HL-60/S4 treated with phorbol 12-myristate 13-acetate at 8.2 ng/mL for 4 days and 3 days (cell line): Measurements from ENCODE around the gene ADGRV1.
"Not testable (repeated sequence)": the region's sequence is repeated elsewhere in the genome, so short reads cannot be mapped to it uniquely, and the experiment has no call there.

Experiments
- in situ Hi-C: fragments of 300-500 bp; cut with MboI; formaldehyde crosslinking; loops from 2 replicates; pipeline ENCODE4 v1.15.0; 2022; ENCODE audit warnings: low sequenced_read_pairs

The ADGRV1 gene

DNA sequence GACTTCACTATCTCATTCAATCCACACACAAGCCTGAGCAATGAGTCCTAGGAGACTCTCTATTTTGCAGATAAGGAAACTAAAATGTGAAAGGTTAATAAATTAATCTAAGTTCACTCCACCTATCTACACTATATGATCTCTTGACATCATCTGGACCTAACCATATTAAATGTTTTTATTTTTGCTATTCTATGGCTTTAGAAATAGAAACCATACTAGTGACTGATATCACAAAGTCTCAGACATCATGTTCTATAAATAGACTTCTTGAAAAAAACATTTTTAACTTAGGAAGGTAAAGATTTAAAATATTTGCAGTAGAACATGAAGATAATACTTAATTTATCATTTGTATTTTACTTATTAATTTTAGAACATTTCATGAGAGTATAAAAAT, 9.4 kb upstream of the ADGRV1 start:
- in situ Hi-C loops, result no loop called here

- in situ Hi-C loops, result no loop called here
Observed at GRCh38 chr5:90549729-90550275, 8.8 kb upstream of the ADGRV1 start.

DNA sequence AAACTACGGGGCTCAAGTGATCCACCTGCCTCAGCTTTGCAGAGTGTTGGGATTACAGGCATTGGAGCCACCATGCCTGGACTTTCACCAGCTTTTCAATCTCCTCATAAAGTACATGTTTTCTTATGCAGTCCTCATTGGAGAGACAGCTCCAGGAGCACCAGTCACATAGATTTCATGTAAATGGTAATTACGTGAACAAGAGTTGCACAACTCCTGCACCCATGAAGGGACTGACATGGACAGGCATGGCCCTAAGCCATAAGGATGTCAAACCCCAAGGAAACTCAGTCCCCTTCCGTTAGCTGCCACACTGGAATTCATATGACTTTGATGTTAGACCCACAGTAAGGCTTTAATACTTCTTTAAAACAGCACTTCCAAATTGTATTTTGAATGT, 7.6 kb upstream of the ADGRV1 start:
- in situ Hi-C loops, result no loop called here

DNA sequence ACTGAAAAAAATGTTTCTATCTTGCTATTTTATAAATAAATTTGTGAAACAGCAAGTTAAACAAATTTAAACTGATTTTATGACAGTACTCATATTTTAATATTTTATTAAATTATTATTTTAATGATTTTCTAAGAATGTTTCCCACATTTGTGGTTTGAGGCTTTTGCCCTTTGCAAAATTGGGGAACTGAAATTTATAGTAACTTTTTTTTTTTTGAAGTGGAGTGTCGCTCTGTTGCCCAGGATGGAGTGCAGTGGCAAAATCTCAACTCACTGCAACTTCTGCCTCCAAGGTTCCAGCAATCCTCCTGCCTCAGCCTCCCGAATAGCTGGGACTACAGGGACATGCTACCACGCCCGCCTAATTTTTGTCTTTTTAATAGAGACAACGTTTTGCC, 7.2 kb upstream of the ADGRV1 start:
- in situ Hi-C loops, result no loop called here

DNA sequence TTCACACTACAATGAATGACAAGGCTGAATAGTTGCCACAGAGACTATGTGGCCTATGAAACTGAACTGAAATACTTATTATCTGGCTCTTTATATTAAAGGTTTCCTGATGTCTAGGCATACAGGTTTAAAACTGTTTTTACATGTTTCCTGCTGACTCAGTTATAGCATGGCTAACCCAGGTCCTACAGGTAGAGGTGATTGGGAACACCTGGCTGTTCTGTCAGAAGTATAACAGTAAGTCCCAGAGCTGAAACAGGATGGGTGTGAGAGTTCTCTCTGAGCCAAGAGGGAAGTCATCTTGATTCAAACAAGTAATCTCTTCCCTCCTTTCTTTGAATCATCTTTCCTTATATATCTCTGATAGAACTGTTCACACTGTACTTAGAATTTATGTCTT, 4.9 kb upstream of the ADGRV1 start:
- in situ Hi-C loops, result no loop called here

DNA sequence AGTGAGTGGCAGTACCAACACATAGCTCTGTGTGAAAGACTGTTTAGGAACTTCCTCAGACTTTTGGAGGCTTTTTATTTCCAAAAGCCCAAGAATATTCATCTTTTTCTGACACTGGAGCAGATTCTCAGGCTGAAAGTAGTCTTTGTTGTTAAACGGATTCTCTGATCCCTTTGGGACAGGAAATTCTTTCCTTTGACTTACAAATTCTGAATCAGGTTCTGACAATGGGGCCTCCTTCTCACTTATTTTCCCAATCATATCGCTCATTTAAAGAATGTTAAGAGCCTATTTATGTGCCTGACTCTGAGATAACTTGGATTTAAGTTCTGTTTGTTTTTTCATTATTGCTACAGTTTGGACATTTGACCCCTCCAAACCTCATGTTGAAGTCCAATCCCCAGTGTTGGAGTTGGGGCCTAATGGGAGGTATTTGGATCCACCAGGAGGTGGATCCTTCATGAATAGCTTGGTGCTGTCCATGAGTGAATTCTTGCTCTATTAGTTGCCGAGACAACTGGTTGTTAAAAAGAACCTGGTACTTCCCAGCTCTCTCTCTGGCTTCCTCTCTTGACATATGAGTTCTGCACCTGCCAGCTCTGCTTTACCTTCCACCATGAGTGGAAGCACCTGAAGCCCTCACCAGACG, 4.1 kb upstream of the ADGRV1 start:
- in situ Hi-C loops, result no loop called here

DNA sequence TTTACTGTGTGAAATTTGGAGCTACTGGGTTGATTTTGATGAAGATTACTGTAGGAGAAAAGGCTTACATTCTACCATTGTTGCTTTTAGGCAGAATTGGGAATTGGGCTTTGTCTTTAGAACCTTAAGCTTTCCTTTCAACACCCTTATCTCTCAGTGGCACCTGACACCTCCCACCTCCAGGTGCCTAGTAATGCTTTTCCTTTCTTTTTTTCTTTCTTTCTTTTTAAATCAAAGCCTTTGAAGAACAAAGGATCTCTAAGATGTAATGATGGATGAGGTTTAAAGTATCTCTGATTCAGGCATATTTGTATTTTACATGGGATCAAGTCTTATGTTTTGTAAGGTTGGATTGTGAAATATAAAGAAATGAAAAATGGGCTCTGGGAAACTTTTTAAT, 2.9 kb upstream of the ADGRV1 start:
- in situ Hi-C loops, result no loop called here

DNA sequence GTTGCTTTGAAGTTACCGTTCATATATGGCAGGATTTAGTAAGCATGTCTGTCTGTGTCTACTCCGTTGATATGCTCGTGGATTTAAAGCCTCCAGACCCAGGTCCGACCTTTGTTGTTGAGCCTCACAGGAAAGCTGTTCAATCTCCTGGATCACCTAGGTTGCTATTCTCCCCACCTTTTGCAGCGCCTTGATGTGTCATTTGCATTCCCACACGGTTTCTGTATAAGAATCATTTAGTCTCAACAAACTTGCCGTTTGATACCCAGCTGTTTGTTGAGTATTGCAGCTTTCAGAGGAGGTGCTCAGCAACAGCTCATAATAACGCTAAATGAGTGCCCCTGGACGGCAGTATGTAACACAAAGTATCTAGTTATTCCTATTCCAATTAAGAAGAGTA, 1.2 kb upstream of the ADGRV1 start:
- in situ Hi-C loops, result no loop called here

GRCh38 chr5:90557871-90558270, 726 bp upstream of the ADGRV1 start:
- in situ Hi-C loops, result no loop called here

DNA sequence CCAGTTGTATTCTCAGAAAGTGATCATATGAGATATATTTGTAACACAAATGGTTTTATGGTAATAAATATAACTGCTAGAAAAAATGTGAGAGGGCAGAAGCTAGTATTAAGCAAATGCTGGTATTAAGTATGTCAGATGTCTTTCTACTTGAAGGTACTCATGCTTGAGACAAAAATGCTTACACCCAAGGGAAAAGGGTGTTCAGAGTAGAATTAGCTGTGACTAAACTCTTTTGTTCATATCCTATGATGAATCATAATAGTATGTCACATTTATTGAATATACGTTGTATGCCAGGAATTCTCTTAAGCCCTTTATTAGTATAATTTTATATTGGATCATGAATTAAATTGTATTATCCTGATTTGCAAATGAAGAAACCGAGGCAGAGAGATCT, 2.2 kb downstream of the ADGRV1 start:
- in situ Hi-C loops, result no loop called here

DNA sequence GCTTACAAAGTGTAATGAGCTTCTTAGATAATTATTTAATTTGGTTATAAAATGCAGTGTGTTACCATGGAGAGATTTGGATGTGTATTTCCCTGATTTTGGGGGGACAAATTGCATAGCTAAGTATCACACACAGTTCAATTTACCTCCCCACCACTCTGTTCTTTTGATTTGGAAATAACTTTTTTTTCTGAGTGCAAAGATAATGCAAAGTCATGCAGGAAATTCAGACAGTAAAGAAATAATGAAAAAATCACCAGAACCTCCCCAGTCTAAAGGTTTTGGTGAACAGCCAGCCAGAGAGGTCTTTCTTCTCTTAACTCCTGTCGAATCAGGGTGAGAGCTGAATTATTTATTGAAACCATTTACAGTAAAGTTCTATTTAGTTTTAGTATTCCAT, 3.2 kb downstream of the ADGRV1 start:
- in situ Hi-C loops, result no loop called here

GRCh38 chr5:90562341-90562740, 3.7 kb downstream of the ADGRV1 start:
- in situ Hi-C loops, result no loop called here

DNA sequence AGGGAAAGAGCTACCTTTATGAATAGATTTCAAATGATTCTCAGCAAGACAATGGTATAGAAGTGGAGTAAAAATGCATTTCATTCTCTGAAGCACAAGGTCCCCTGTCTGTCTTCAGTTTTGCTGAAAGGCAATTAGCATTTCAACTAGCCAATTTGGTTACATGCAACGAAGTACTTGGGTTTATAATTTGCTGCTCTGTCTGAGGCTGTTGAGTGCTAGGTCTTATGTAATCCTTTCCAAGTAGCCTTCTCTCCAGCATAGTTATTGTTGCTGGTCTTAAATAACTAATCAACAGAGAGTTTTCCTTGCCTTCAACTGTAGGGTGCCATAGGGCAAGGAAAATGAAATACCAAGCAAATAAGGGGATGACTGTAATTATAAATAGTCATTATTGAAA, 4.5 kb downstream of the ADGRV1 start:
- in situ Hi-C loops, result no loop called here

DNA sequence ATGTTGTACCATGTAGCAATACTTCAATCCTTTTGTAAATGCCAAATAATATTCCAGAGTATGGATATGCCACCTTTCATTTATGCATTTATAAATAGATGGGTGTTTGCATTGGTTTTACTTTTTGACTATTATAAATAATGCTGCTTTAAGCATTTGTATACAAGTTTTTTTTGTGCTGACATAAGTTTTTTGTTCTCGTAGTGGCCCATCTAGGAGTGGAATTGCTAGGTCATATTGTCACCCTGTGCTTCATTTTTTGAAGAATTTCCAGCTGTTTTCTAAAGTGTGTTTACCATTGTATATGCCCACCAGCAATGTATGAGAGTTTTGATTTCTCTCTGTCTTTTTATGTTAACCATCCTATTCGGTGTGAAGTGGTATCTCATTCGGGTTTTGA, 6.9 kb downstream of the ADGRV1 start:
- in situ Hi-C loops, result no loop called here

DNA sequence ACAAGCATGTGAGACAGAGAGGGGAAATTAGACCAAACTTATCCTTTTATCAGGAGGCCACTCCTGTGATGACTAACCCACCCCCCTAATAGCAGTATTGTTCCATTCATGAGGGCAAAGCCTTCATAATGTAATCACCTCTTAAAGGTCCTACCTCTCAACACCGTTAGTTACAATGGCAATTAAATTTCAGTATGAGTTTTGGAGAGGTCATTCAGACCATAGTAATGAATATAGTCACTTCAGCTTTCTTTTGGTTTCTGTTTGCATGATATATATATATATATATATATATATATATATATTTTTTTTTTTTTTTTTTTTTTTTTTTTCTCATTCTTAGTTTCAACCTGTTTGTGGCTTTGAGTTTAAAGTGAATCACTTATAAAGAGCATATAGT, 10.5 kb downstream of the ADGRV1 start:
- in situ Hi-C loops, result no loop called here

DNA sequence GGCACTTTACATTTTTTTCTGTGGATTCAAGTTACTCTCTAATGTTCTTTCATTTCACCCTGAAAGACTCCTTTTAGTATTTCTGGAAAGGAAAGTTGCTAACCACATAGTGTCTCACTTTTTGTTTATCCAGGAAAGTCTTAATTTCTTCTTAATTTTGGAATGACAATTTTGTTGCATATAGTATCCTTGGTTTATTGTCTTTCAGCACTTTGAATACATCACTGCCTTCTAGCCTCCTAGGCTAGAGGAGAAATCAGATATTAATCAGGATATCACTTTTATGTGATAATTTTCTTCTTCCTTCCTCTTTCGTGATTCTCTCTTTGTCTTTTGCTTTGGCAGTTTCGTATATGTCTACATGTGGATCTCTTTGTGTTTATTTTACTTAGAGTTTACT, 11.4 kb downstream of the ADGRV1 start:
- in situ Hi-C loops, result no loop called here

DNA sequence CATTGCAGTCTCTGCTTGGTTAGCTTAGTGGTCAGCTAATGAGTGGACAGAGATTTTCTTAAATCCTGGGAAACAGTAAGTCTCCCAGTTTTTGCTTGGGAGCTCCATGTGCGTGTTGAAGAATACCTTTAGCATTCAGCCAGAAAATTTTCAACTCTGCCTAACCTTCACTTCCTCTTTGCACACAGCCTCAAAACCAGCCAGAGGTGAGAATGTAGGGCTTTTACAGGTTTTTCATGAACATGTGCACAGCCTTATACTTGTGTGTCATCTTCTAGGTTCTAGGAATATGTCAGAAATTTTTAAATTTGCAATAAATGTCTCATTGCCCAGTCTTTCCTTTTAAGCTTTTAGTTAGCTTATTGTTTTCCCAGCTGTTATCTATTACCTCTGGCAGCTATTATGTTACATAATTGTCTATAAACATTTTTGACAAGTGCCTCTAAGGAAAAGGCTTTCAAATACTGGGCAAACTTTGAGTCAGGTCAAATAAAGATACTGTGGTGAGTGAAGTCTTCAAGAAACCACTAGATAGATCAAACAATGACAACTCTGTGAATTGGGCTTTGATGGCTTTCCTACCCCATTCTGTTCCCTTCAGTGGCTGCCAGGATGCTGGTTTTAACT, 12.7 kb downstream of the ADGRV1 start:
- in situ Hi-C loops, result no loop called here

- in situ Hi-C loops, result no loop called here
Observed at GRCh38 chr5:90575712-90576111, 17.1 kb downstream of the ADGRV1 start.

DNA sequence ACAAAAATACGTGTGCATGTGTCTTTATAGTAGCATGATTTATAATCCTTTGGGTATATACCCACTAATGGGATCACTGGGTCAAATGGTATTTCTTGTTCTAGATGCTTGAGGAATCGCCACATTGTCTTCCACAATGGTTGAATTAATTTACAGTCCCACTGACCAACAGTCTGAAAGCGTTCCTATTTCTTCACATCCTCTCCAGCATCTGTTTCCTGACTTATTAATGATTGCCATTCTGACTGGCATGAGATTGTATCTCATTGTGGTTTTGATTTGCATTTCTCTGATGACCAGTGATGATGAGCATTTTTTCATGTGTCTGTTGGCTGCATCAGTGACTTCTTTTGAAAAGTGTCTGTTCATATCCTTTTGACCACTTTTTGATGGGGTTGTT, 18.0 kb downstream of the ADGRV1 start:
- in situ Hi-C loops, result not testable (repeated sequence)

- in situ Hi-C loops, result not testable (repeated sequence)
Observed at GRCh38 chr5:90579905-90580304, 21.3 kb downstream of the ADGRV1 start.

DNA sequence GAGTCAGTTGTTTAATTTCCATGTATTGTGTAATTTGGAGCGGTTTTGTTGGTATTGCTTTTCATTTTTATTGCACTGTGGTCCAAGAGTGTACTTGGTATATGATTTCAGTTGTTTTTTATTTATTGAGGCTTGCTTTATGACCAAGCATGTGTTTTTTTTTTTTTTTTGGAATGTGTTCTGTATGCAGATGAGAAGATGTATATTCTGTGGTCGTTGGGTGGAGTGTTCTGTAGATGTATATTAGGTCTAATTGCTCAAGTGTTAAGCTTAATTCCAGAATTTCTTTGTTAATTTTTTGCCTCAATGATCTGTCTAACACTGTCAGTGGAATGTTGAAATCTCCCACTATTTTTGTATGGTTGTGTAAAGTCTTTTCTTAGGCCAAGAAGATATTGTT, 23.4 kb downstream of the ADGRV1 start:
- in situ Hi-C loops, result no loop called here

DNA sequence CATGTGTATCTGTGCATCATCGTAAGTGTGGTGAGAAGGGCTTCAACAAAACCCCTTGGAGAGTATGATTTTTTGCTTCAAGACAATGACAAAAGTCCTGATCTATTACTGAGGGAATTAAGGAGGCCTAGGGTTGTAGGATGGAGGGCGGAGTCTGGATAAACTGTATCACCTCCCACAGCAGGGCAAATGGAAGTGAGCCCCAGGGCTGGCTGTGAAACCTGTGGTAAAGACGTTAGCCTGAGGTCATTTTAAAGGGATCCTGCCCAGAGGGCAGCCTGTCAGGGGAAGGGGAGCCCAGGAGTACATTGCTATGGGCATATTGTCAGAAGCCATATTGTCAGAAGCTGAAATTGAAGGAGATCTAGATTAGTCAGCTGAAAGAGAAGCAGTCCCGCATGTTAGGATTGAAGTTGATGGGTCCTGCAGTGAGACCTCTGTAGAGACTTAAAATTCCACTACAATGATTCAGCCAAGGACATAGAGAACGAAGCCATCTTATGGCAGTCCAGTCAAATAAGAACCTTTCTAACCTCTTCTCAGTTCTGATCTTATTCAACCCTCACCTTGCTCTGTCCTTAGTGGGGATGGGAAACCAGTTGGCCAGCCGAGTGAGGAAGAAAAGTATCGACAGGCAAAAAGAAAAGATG, 26.9 kb downstream of the ADGRV1 start:
- in situ Hi-C loops, result no loop called here
